ENCODE results near the gene FLOT2. TPM values are rescaled to one million over a fixed set of nuclear protein-coding genes. Genes with fewer than 3 reads are reported as not detected.
"Not testable (repeated sequence)": the region's sequence is repeated elsewhere in the genome, so short reads cannot be mapped to it uniquely, and the experiment has no call there.

Gene FLOT2
- polyA plus RNA-seq, 1 donor: 74.6 TPM

GRCh38 chr17:28896491-28896883 is 1.0 kb downstream of the FLOT2 start:
- DNase-seq: no peak
- Histone ChIP-seq H3K9me3 (ENCODE audit: control insufficient read depth, low read depth, low read length) (no peaks in the 10 kb centered on the region), H3K27ac (ENCODE audit: low read length) (peak overlapping the region; percentile 85), H3K36me3 (ENCODE audit: control insufficient read depth, insufficient read depth, low read length) (peaks cover 4% of the 10 kb centered on the region), H3K4me3 (ENCODE audit: low read length) (peak overlapping the region; percentile 78), H3K4me1 (ENCODE audit: control insufficient read depth, insufficient read depth, low read length) (peaks cover 20% of the 10 kb centered on the region), H3K27me3 (ENCODE audit: control insufficient read depth, insufficient read depth, low read length) (no peaks in the 10 kb centered on the region)
- WGBS (ENCODE audit: insufficient coverage, low lambda C conversion rate): no CpG with 5 or more reads among the region's 5 CpGs

- H3K36me3 ChIP-seq (ENCODE audit: control insufficient read depth, insufficient read depth, low read length): peaks cover 9% of the 10 kb centered on the region
- no peak for DNase-seq
- peak overlapping the region; percentile 85 for H3K27ac ChIP-seq (ENCODE audit: low read length)
- H3K27me3 ChIP-seq (ENCODE audit: control insufficient read depth, insufficient read depth, low read length): no peaks in the 10 kb centered on the region
- H3K9me3 ChIP-seq (ENCODE audit: control insufficient read depth, low read depth, low read length): no peaks in the 10 kb centered on the region
- peak overlapping the region; percentile 78 for H3K4me3 ChIP-seq (ENCODE audit: low read length)
- no CpG with 5 or more reads among the region's 3 CpGs for WGBS (ENCODE audit: insufficient coverage, low lambda C conversion rate)
- H3K4me1 ChIP-seq (ENCODE audit: control insufficient read depth, insufficient read depth, low read length): peaks cover 17% of the 10 kb centered on the region
Observed at GRCh38 chr17:28895794-28896447, 1.6 kb downstream of the FLOT2 start.

- not testable (repeated sequence) for H3K27me3 ChIP-seq (ENCODE audit: control insufficient read depth, insufficient read depth, low read length); H3K4me3 ChIP-seq (ENCODE audit: low read length); H3K9me3 ChIP-seq (ENCODE audit: control insufficient read depth, low read depth, low read length); H3K27ac ChIP-seq (ENCODE audit: low read length); DNase-seq
- peaks cover 17% of the 10 kb centered on the region for H3K4me1 ChIP-seq (ENCODE audit: control insufficient read depth, insufficient read depth, low read length)
- 96% methylated on average over 4 of the region's 16 CpGs for WGBS (ENCODE audit: insufficient coverage, low lambda C conversion rate)
- H3K36me3 ChIP-seq (ENCODE audit: control insufficient read depth, insufficient read depth, low read length): peaks cover 10% of the 10 kb centered on the region
Observed at GRCh38 chr17:28893248-28894183, 4.0 kb downstream of the FLOT2 start.

GRCh38 chr17:28892024-28892423 is 5.5 kb downstream of the FLOT2 start:
- peaks cover 10% of the 10 kb centered on the region for H3K4me1 ChIP-seq (ENCODE audit: control insufficient read depth, insufficient read depth, low read length)
- no peak overlapping the region for H3K27ac ChIP-seq (ENCODE audit: low read length)
- H3K36me3 ChIP-seq (ENCODE audit: control insufficient read depth, insufficient read depth, low read length): peaks cover 19% of the 10 kb centered on the region
- no peak overlapping the region for H3K4me3 ChIP-seq (ENCODE audit: low read length)
- H3K27me3 ChIP-seq (ENCODE audit: control insufficient read depth, insufficient read depth, low read length): no peaks in the 10 kb centered on the region
- DNase-seq: no peak
- no CpG with 5 or more reads among the region's 4 CpGs for WGBS (ENCODE audit: insufficient coverage, low lambda C conversion rate)
- H3K9me3 ChIP-seq (ENCODE audit: control insufficient read depth, low read depth, low read length): no peaks in the 10 kb centered on the region

GRCh38 chr17:28891201-28891600 is 6.3 kb downstream of the FLOT2 start:
- no peak for DNase-seq
- Histone ChIP-seq H3K9me3 (ENCODE audit: control insufficient read depth, low read depth, low read length) (no peaks in the 10 kb centered on the region), H3K27me3 (ENCODE audit: control insufficient read depth, insufficient read depth, low read length) (no peaks in the 10 kb centered on the region), H3K4me3 (ENCODE audit: low read length) (no peak overlapping the region), H3K36me3 (ENCODE audit: control insufficient read depth, insufficient read depth, low read length) (peaks cover 23% of the 10 kb centered on the region), H3K27ac (ENCODE audit: low read length) (no peak overlapping the region), H3K4me1 (ENCODE audit: control insufficient read depth, insufficient read depth, low read length) (peaks cover 3% of the 10 kb centered on the region)
- no CpG with 5 or more reads among the region's 1 CpG for WGBS (ENCODE audit: insufficient coverage, low lambda C conversion rate)

- DNase-seq: no peak
- Histone ChIP-seq H3K27me3 (ENCODE audit: control insufficient read depth, insufficient read depth, low read length) (no peaks in the 10 kb centered on the region), H3K4me1 (ENCODE audit: control insufficient read depth, insufficient read depth, low read length) (no peaks in the 10 kb centered on the region), H3K27ac (ENCODE audit: low read length) (no peak overlapping the region), H3K36me3 (ENCODE audit: control insufficient read depth, insufficient read depth, low read length) (peaks cover 32% of the 10 kb centered on the region), H3K4me3 (ENCODE audit: low read length) (no peak overlapping the region), H3K9me3 (ENCODE audit: control insufficient read depth, low read depth, low read length) (no peaks in the 10 kb centered on the region)
- 100% methylated on average over 1 of the region's 5 CpGs for WGBS (ENCODE audit: insufficient coverage, low lambda C conversion rate)
Observed at GRCh38 chr17:28889996-28890395, 7.5 kb downstream of the FLOT2 start.

DNA sequence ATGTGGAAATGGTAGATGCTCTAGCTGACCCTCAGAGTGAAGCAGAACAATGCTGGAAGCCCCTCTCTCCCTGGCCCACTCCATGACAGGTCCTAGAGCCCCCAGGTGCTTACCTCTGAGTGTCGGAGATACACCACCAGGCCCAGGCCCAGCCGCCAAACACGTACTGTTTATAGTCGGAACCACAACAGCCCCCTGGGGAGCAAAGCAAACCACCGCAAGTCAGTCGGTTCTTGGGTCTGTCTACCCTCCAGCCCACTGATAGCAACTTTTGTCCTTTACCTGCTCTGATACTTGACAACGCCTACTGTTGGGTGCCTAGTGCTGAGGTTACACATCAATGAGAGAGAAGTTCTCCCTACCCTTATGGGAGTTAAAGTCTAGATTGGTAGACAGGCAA is 8.7 kb downstream of the FLOT2 start:
- no peak for DNase-seq
- H3K27ac ChIP-seq (ENCODE audit: low read length): no peak overlapping the region
- no peaks in the 10 kb centered on the region for H3K4me1 ChIP-seq (ENCODE audit: control insufficient read depth, insufficient read depth, low read length)
- H3K36me3 ChIP-seq (ENCODE audit: control insufficient read depth, insufficient read depth, low read length): peaks cover 42% of the 10 kb centered on the region
- WGBS (ENCODE audit: insufficient coverage, low lambda C conversion rate): 100% methylated on average over 1 of the region's 7 CpGs
- H3K9me3 ChIP-seq (ENCODE audit: control insufficient read depth, low read depth, low read length): no peaks in the 10 kb centered on the region
- no peaks in the 10 kb centered on the region for H3K27me3 ChIP-seq (ENCODE audit: control insufficient read depth, insufficient read depth, low read length)
- no peak overlapping the region for H3K4me3 ChIP-seq (ENCODE audit: low read length)

- Histone ChIP-seq H3K36me3 (ENCODE audit: control insufficient read depth, insufficient read depth, low read length) (peaks cover 48% of the 10 kb centered on the region), H3K27me3 (ENCODE audit: control insufficient read depth, insufficient read depth, low read length) (no peaks in the 10 kb centered on the region), H3K4me3 (ENCODE audit: low read length) (no peak overlapping the region), H3K27ac (ENCODE audit: low read length) (no peak overlapping the region), H3K4me1 (ENCODE audit: control insufficient read depth, insufficient read depth, low read length) (no peaks in the 10 kb centered on the region), H3K9me3 (ENCODE audit: control insufficient read depth, low read depth, low read length) (no peaks in the 10 kb centered on the region)
- DNase-seq: no peak
- WGBS (ENCODE audit: insufficient coverage, low lambda C conversion rate): no CpG with 5 or more reads among the region's 12 CpGs
Observed at GRCh38 chr17:28887871-28888471, 9.6 kb downstream of the FLOT2 start.

GRCh38 chr17:28885951-28886350 is 11.6 kb downstream of the FLOT2 start:
- no peak for DNase-seq
- Histone ChIP-seq H3K27me3 (ENCODE audit: control insufficient read depth, insufficient read depth, low read length) (no peaks in the 10 kb centered on the region), H3K36me3 (ENCODE audit: control insufficient read depth, insufficient read depth, low read length) (peaks cover 61% of the 10 kb centered on the region), H3K27ac (ENCODE audit: low read length) (no peak overlapping the region), H3K4me1 (ENCODE audit: control insufficient read depth, insufficient read depth, low read length) (no peaks in the 10 kb centered on the region), H3K9me3 (ENCODE audit: control insufficient read depth, low read depth, low read length) (no peaks in the 10 kb centered on the region), H3K4me3 (ENCODE audit: low read length) (no peak overlapping the region)
- no CpG with 5 or more reads among the region's 10 CpGs for WGBS (ENCODE audit: insufficient coverage, low lambda C conversion rate)

DNA sequence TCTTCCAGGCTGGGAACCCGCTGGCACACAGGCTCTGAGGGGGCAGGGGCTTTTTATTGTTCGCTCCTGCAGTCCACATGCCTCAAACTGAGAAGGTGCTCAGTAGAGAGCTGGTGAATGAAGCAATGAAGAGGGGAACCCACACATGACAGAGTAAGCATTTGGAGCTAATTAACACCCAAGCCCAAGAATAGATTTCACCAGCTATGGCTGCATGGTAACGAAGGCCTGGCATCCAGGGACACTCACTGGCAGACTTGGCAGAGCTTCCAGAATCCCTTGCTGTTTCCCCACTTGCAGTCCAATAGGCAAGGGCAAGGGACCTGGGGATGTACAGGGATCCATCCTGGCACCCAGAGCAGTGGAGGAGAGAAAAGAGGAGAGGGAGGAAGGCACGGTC is 12.2 kb downstream of the FLOT2 start:
- Histone ChIP-seq H3K27ac (ENCODE audit: low read length) (no peak overlapping the region), H3K36me3 (ENCODE audit: control insufficient read depth, insufficient read depth, low read length) (peaks cover 66% of the 10 kb centered on the region), H3K4me3 (ENCODE audit: low read length) (no peak overlapping the region), H3K4me1 (ENCODE audit: control insufficient read depth, insufficient read depth, low read length) (no peaks in the 10 kb centered on the region), H3K27me3 (ENCODE audit: control insufficient read depth, insufficient read depth, low read length) (no peaks in the 10 kb centered on the region), H3K9me3 (ENCODE audit: control insufficient read depth, low read depth, low read length) (no peaks in the 10 kb centered on the region)
- no CpG with 5 or more reads among the region's 4 CpGs for WGBS (ENCODE audit: insufficient coverage, low lambda C conversion rate)
- DNase-seq: no peak
